NOMO-1 treated with DMSO at 0.1 percent for 48 hours (cell line): ENCODE measurements around the gene LRRC47.
"Not testable (repeated sequence)": the region's sequence is repeated elsewhere in the genome, so short reads cannot be mapped to it uniquely, and the experiment has no call there.

Experiments
- DNase-seq: peaks from one replicate; lab custom pipeline; 2025; ENCODE audit not compliant: unreplicated experiment; lab: John Stamatoyannopoulos, UW

Gene LRRC47

DNA sequence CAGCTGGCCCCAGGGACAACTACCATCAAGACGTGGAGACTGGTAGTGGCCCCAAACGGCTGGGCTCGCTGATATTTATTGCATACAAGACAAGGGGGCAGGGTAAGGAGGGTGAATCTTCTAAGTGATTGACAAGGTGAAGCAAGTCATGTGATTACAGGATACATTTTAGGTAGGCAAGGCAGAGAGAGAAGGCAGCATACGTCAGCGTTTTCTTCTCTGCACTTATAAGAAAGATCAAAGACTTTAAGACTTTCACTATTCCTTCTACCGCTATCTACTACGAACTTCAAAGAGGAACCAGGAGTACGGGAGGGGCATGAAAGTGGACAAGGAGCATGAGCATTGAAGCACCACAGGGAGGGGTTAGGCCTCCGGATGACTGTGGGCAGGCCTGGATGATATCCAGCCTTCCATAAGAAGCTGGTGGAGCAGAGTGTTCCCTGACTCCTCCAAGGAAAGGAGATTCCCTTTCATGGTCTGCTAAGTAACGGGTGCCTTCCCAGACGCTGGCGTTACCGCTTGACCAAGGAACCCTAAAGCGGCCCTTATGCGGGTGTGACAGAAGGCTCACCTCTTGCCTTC is 47.9 kb downstream of the LRRC47 start:
- not testable (repeated sequence) for DNase-seq

DNA sequence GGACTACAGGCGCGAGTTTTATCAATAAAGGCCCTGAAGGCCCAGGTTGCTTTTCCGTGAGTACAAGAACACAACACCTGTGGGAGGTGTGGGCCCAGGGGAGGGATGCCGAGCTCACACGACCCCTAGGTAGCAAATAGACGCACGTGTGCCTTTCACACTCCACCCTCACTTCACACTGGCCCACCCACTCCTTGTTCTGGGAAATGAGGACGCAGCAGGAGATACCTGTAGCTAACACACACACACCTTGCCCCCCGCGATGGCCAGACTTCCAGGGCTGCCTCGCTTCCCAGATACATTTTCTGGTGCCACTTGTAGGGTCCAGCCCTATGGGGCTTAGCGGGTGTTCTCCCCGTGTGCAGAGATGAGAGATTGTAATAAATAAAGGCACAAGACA is 48.4 kb downstream of the LRRC47 start:
- DNase-seq = no peak

DNA sequence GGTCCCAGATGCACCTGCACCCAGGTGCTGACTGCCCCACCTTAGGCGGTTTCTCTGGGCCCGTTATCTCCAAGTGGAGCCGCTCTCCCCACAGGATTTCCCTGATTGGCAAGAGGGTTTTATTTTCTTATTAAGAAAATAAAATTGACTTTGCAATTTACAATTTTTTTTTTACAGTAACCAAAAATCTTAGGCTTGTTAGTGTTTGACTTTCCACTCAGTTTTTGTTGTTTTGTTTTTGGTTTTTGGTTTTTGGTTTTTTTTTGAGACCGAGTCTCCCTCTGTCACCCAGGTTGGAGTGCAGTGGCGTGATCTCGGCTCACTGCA is 48.8 kb downstream of the LRRC47 start:
- DNase-seq = no peak

DNA sequence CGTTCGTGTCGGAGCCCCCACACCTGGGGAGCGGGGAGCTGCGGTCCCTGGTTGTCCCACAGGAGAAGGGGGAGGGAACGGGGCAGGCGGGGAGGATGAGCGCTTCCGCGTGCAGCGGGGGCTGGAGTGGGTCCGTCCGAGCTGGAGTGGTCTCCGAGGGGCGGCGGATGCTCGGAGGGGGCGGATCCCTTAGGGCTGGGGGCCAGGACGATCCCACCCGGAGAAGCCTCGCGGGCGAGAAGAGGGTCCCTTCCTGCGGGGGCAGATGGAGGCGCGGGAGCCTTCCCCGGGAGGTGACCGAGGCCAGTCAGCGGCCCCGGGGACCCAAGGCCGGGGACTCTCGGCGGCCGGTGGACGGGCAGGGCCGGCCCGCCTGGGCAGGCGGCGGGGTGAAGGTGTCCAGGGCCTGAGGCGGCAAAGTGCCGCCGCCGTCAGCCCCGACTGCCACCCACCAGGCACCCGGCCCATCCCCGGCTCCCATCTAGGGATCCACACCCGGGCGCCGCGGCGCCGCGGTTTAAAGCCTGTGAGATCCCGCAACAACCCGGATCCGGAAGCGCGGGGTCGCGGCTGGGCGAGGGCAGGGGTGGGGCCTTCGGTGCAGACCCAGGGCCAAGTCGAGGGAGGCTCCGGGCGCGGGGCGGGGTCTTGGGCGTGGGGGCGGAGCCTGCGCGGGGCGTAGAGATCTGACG is 49.3 kb downstream of the LRRC47 start:
- DNase-seq = peak; percentile 44

DNA sequence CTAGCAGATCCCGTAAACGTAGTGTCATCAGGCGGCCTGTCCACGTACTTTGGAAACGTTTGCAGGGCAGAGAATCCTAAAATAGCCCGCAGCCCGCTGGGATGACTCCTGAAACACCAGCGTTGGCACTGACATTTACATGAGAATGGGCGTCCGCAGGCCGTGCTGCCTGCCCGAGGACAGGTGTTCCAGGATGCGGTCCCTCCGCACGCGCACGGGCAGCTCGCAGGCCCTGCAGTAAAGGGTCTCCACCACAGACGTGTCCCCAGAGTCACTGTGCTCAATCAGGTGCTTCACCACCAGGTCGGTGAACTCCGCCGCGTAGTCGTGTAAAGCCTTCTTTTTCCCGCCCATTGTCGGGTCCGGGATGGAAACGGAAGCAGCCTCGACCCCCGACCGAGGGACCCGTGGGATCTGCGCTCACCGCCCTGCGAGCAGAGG is 49.9 kb downstream of the LRRC47 start:
- no peak for DNase-seq

DNA sequence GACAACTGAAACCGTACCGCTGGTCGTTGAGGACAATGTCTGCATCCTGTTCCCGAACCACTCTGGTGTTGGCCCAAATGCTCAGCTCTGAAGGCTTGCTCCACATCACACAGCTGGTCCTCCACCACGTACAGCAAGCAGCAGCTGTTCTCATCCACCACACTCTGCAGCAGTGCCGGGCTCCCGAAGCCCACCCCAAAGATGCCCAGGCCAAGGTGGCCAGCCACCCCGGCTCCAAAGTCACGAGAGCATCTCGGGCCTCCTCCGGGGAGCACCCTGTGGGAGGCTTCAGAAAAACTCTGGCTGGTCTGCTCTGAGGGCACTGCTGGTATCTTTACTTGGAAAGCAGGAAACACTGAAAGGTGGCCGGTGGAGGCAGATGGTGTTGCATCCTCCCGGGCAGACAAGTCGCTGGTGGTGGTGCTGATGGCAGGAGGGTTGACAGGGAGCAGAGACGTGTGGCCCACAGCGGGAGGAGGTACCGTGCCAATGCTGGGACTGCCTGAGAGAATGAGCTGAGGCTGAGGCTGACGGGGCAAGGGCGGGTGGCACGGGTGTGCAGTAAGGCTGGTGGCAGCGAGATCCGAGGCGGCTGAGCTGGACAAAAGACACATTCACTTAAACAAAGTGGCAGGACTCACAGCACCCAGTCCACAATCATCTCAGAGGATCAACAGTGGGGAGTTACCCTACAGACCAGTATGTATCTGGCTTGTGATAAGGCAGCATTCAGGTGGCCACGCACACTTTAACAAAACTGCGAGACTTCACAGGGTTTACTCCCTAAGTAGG is 50.5 kb downstream of the LRRC47 start:
- no peak for DNase-seq

DNA sequence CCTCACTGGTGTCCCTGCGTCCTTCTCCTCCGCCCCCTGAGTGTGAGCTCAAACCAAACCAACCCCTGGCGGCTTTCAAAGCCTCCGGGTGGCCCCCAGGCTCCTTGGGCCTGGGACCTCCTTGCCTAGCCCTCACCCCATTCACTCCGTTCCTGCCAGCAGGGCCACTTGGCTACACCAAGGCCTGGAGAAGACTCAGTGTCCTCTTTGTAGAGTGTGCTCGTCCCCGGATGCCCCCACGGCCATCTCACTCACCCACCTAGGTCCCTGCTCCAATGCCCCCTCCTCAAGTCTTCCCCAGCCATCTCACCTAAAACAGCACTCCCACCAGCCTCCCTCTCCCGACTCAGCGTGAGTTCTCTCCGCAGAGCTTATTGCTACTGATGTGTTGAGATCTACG is 51.2 kb downstream of the LRRC47 start:
- DNase-seq = no peak

DNA sequence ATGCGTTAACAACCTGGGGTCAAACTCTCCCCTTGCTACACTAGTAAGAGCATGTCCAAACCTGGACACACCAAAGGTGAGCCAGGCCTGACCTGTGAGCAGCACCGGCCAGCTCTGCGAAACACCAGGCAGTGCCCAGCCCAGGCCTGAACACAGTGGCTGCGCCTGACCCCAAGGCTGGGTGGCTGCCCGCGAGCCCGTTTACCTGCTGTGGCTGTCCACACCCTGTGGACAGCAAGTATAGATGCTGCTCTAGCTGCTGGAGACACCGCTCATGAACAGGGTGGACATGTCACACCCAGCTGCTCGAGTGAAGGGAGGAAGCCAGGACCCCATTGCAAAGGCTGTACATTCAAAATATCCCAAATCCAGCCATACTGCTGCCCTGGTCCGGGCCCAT is 51.7 kb downstream of the LRRC47 start:
- no peak for DNase-seq

DNA sequence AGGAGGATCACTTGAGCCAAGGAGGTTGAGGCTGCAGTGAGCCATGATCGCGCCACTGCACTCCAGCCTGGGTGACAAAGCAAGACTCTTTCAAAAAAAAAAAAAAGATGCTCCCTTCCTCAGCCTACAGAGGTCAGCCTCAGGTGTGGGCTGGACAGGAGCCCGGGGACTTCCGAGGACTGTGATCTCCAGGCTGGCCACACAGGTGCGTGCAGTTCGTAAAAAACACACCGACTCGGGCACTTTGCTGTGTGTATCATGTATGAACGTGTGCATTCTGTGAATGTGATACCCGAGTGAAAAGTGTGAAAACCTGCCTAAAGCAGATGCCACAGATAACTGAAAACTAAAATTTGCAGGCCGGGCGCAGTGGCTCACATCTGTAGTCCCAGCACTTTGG is 52.5 kb downstream of the LRRC47 start:
- no peak for DNase-seq

DNA sequence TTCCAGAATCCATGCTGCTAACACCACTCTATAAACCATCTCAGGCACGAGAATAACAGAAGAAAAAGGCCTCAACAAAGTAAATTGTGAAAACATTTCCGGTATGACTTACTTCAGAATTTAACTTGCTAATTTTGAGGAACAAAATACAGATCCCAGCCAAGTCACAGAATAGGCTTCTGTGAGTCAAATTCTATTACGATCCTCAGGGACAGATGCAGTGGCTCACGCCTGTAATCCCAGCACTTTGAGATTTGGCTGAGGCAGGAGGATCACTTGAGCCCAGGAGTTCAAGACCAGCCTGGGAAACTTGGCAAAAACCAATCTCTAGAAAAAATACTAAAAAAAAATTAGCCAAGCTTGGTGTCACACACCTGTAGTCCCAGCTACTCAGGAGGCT is 52.9 kb downstream of the LRRC47 start:
- no peak for DNase-seq

DNA sequence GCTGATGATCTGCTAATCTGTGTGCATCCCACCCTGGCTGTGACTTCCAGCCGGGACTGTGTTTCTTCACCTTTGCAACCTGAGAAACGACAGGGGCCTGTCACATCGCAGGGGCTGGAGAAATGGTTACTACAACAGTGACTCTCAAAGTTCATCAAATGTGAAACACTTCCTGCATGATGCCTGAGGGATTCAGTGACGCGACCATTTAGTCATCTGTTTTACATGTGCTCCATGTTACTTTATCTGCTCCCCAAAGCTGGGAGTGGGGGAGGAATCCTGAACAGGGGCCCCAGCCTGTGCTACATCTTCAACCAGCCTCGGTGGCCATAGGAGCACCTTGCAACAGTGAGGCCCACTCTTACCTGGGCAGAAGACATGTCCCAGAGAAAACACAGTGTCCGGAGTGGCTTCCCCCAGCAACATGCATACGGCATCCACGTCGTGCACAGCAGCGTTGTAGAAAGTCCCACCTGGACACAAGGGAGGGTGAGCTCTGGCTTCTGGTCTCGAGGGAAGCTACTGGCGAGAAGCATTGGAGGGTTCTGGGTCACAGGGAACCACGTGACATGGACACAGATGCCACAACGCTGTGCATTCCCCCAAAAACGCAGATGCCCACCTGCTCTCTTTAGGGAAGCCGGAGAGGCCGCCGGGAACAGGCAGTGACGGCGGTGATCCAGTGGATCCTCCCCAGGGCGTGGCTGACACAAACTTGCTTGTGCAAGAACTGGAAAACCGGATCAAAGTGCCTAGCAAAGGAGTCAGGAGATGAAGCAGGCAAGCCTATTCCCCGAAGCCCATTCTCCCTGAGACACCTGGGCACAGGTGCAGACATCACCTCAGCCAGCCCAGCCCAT is 53.6 kb downstream of the LRRC47 start:
- DNase-seq = no peak

DNA sequence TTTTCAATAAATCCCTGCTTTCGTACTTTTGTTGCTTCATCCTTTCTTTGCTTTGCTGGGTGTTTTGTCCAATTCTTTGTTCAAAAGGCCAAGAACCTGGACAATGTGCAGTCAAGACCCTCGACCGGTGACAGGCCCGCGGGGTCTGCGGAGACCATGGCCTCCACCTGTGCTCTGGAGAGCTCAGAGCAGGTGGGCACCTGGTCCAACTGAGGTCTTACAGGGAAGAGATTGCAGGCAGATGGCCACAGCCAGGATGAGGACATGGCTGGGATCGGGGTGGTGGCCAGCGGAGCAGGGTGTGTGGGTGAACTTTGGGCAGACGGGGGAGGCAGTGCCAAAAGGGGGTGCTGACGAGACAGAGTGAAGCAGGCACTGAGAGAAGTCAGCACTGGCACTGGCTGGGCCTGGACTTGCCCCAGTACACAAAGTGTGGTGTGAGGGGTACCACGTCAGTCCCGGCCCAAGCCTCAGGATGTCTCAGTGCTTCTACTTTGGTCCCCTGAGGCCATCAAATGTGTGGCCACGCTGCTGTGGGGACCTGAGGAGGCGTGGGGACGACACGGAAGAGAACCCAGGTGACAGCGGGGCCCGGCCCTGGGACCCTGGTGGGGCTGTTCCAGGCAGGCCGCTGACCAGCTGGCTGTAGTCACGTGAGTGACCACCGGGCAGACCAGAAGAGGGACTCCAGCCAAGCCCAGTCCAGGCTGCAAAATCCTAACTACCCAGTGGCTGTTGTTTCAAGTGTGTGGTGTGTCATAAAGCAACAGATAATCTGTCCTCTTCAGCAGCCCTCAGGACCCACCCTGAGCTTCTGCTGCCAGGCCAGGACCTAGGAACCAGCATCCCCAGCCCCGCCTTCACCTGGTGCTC is 54.5 kb downstream of the LRRC47 start:
- no peak for DNase-seq

DNA sequence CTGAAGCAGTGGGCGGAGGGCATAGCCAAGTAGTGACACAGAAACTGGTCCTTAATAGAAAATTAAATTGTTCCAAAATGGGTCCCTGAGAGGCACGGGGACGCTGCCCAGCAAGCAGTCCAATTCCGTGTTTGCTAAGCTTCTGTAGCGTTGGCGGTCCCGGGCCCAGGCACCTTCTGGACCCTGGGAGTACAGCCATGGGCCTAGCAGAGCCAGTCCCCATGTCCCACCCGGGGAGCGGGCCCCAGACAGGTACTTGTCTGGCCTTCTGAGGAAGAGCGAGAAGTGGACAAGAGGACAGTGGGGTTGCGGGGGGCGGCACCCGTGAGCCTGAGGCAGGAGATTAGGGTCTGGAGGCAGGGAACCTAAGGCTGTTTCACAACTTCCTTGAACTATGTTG is 55.5 kb downstream of the LRRC47 start:
- DNase-seq = no peak

DNA sequence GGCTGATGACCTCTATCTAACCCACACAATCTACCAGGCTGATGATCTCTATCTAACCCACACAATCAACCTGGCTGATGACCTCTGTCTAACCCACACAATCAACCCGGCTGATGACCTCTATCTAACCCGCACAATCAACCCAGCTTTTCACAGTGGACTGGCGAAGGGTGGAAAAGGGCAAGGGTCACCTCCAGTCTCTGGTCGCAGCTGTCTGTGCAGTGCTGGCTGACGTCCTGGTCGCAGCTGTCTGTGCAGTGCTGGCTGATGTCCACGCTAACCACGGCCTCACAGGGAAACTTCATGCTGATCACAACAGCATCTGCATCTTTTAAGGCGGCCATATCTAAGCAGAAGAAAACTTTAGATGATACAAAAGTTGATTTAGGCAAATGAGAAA is 56.3 kb downstream of the LRRC47 start:
- DNase-seq = no peak

DNA sequence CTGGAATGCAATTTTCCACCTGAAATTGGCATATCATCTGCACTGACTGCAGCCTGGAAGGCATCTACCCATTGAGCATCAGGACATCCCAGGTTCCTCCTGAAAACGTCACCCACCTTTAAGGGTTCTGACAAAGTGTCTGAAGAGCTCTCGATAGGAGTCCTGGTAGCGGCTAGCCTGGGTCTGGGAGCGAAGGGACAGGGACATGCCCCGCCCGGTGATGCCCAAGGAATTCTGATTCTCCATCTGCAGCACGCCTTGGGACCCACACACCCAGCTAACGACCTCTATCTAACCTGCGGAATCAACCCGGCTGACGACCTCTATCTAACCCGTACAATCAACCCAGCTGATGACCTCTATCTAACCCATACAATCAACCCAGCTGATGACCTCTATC is 57.4 kb downstream of the LRRC47 start:
- no peak for DNase-seq

DNA sequence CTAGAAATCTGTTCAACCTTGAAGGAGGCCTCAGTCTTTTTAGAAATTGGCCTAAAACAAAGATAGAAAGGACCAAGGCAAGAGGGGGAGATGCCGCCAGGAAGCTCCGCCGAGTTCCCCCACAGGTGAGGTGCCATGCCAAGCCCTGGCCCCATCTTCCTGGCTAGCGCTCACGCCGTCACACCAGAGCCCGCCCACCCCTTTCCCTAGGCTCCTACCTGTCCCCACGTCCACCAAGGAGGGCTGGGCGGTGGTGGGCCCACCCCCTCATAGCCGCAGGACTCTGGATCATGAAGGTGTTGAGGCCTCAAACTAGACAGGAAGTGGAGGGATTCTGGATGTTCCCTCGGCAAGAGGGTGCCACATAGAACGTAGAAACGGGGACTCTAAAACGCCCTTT is 59.6 kb downstream of the LRRC47 start:
- no peak for DNase-seq

DNA sequence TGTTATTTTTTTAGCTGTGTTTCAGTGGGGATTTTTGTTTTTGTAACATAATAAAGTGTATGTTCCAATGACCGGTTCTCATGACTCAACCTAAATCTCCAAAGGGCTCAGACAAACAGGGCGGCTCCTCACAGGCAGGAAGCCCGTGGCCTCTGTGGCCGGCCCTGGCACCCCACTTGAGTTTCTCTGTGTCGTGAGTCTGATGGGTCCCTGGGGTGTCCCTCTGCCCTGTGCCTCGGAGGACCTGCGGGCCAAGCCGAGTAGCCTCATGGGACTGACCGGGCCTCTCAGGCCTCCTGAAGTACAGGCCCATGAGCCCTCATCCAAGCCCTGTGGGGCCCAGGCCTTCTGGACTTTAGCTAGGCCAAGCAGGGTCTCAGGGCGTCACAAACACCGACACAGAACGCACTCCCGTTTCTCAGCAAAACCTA is 60.2 kb downstream of the LRRC47 start:
- no peak for DNase-seq

DNA sequence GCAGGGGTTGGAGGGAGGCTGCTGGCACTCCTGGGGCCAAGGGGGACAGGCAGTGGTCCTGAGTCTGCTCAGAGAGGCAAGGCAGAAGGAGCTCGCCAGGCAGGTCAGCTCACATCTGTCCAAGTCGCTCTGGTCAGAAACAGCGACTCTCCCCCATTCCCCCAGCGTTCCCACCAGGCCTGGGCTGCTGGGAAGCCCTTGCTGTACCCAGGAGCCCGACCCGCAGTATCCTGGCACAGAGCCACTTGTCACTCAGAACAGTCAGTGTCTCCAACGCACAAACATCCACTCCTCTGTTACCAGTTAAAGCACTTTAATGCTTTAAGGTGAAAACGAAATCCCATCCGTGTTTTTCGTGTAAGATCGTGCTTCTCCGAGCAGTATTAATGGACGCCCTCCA is 60.6 kb downstream of the LRRC47 start:
- no peak for DNase-seq

DNA sequence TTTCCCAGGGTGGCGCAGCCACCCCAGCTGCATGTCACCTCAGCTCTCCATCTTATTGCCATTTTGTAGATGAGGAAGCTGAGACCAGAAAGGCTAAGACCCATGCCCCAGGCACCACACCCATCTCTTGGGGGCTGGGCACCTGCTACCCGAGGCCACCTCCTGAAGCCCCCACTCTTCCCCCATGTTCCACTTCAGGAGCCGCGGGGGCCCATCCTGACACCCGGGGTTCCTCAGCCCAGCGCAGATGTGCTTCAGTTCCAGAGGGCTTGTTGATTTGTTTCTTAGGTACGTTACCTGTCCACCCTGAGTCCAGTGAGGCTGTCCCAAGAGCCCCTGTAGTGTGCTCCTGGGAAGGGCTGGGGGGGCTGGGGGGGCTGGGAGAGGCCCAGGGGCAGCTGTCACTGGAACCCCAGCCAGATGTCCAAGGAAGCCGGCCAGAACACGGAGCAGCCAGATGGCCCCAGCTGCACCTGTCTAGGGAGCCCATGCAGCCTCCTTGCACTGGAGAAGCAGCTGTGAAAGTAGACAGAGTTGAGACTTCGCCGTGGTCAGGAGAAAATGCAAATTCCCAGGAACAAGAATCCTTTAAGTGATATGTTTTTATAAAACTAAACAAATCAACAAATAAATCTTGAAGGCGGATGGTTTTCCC is 61.1 kb downstream of the LRRC47 start:
- DNase-seq = no peak

DNA sequence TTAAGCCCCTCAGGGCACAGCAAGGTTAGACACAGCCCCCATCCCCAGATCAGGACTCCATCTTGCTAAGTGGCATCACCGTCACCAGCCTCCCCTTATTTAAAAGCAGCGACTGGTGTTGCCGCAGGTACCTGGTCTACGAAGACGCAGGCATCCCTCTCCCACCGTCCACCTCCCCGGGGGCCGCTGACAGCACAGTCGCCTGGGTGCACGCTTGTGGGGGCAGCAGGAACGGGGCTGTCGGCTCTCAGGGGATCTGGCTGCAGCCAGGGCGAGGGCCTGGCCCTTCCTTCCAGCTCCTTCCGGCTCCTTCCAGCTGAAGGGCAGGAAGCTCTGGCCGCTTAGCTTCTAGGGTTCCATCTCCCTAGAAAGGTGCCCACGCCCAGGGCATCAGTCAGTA is 61.7 kb downstream of the LRRC47 start:
- no peak for DNase-seq
